Lower lobe of right lung (tissue), 2 donors: ENCODE results near the gene C16orf95. TPM values are rescaled to one million over a fixed set of nuclear protein-coding genes. Genes with fewer than 3 reads are reported as not detected.

Source experiments
- ATAC-seq, 2 donors: fragments of 200-7000 bp; cut with Tn5 transposase; one replicate each; pipeline ENCODE4 v1.9.1; 2020 to 2022; ENCODE audit warnings: mild to moderate bottlenecking in 2 of 2, moderate library complexity in 2 of 2
- DNase-seq: peaks from one replicate; pipeline ENCODE4 v3.0.0-alpha.2; 2020
- H3K27ac ChIP-seq: fragments of 200-600 bp; one replicate; pipeline ENCODE4 v1.8.0; 2022
- H3K27me3 ChIP-seq: fragments of 200-600 bp; one replicate; pipeline ENCODE4 v1.8.0; 2022; ENCODE audit warnings: low read depth
- H3K36me3 ChIP-seq: fragments of 200-600 bp; one replicate; pipeline ENCODE4 v1.8.0; 2022; ENCODE audit warnings: mild to moderate bottlenecking
- H3K4me1 ChIP-seq: fragments of 200-600 bp; one replicate; pipeline ENCODE4 v1.8.0; 2022
- H3K4me3 ChIP-seq: fragments of 200-600 bp; one replicate; pipeline ENCODE4 v1.8.0; 2022; ENCODE audit warnings: mild to moderate bottlenecking
- H3K9me3 ChIP-seq: fragments of 200-600 bp; one replicate; pipeline ENCODE4 v1.8.0; 2022
- intact Hi-C: fragments of 100-400 bp; cut with DNase I; formaldehyde crosslinking; loops from one replicate; pipeline ENCODE4 v1.11.0; 2022
- total RNA-seq: library from RNA; stranded (reverse); fragmentation: NEBNext Ultra II Directional; extraction: Animal tissue kit (Norgen Biotek cat#: 25700); gene quantifications from one replicate; pipeline ENCODE4 v1.2.1, GENCODE V29; 2021
- TF ChIP-seq, protein P1 (sequence below): fragments of 200-600 bp; IDR thresholded peaks from one replicate; pipeline ENCODE4 v1.8.0; 2022; ENCODE audit warnings: antibody characterized with exemption, mild to moderate bottlenecking
- donor health status: DM: no; HTN: yes; CAD: no; lungs with severe emphysema.

Gene C16orf95
- total RNA-seq, 1 donor from 2014 or later = 3.0 TPM

- TF ChIP-seq, protein P1, sequence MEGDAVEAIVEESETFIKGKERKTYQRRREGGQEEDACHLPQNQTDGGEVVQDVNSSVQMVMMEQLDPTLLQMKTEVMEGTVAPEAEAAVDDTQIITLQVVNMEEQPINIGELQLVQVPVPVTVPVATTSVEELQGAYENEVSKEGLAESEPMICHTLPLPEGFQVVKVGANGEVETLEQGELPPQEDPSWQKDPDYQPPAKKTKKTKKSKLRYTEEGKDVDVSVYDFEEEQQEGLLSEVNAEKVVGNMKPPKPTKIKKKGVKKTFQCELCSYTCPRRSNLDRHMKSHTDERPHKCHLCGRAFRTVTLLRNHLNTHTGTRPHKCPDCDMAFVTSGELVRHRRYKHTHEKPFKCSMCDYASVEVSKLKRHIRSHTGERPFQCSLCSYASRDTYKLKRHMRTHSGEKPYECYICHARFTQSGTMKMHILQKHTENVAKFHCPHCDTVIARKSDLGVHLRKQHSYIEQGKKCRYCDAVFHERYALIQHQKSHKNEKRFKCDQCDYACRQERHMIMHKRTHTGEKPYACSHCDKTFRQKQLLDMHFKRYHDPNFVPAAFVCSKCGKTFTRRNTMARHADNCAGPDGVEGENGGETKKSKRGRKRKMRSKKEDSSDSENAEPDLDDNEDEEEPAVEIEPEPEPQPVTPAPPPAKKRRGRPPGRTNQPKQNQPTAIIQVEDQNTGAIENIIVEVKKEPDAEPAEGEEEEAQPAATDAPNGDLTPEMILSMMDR = no peak
- Histone ChIP-seq H3K27ac (no peak overlapping the region), H3K27me3 (no peaks in the 10 kb centered on the region), H3K36me3 (peaks cover 68% of the 10 kb centered on the region), H3K9me3 (no peaks in the 10 kb centered on the region), H3K4me1 (no peaks in the 10 kb centered on the region), H3K4me3 (no peak overlapping the region)
- ATAC-seq = no peak
- peak; percentile 14 for DNase-seq
- intact Hi-C loops = no loop called here
Observed at GRCh38 chr16:87330646-87331045, 13.5 kb upstream of the C16orf95 start.

GRCh38 chr16:87330257-87330624, 13.0 kb upstream of the C16orf95 start:
- intact Hi-C loops = no loop called here

GRCh38 chr16:87329436-87330256, 12.5 kb upstream of the C16orf95 start:
- peaks cover 5% of the 10 kb centered on the region for H3K4me1 ChIP-seq
- peaks cover 58% of the 10 kb centered on the region for H3K36me3 ChIP-seq
- H3K27ac ChIP-seq = no peak overlapping the region
- H3K9me3 ChIP-seq = no peaks in the 10 kb centered on the region
- ATAC-seq (no peak), DNase-seq (peak; percentile 20)
- H3K4me3 ChIP-seq = no peak overlapping the region
- TF ChIP-seq, protein P1 = no peak
- H3K27me3 ChIP-seq = no peaks in the 10 kb centered on the region
- intact Hi-C loops = no loop called here

More at GRCh38 chr16:87330257-87330624, 13.0 kb upstream of the C16orf95 start:
- peaks cover 64% of the 10 kb centered on the region for H3K36me3 ChIP-seq
- no peak for ATAC-seq
- H3K27me3 ChIP-seq = no peaks in the 10 kb centered on the region
- peak; percentile 31 for DNase-seq
- TF ChIP-seq, protein P1 = no peak
- no peaks in the 10 kb centered on the region for H3K4me1 ChIP-seq
- H3K9me3 ChIP-seq = no peaks in the 10 kb centered on the region
- no peak overlapping the region for H3K4me3 ChIP-seq
- no peak overlapping the region for H3K27ac ChIP-seq

GRCh38 chr16:87328846-87329245, 11.7 kb upstream of the C16orf95 start:
- peak; percentile 12 for DNase-seq
- Histone ChIP-seq H3K27me3 (no peaks in the 10 kb centered on the region), H3K9me3 (no peaks in the 10 kb centered on the region), H3K4me3 (no peak overlapping the region), H3K27ac (no peak overlapping the region), H3K4me1 (peaks cover 10% of the 10 kb centered on the region), H3K36me3 (peaks cover 50% of the 10 kb centered on the region)
- ATAC-seq = no peak
- intact Hi-C loops = no loop called here
- TF ChIP-seq, protein P1 = no peak

GRCh38 chr16:87327798-87328495, 10.8 kb upstream of the C16orf95 start:
- no peaks in the 10 kb centered on the region for H3K9me3 ChIP-seq
- H3K4me1 ChIP-seq = peaks cover 10% of the 10 kb centered on the region
- no peak overlapping the region for H3K4me3 ChIP-seq
- H3K36me3 ChIP-seq = peaks cover 41% of the 10 kb centered on the region
- intact Hi-C loops = no loop called here
- ATAC-seq = no peak
- TF ChIP-seq, protein P1 = no peak
- H3K27me3 ChIP-seq = no peaks in the 10 kb centered on the region
- no peak overlapping the region for H3K27ac ChIP-seq
- peak; percentile 34 for DNase-seq
